SK-N-SH (cell line): Measurements from ENCODE around the gene OSBPL9. TPM values are rescaled to one million over a fixed set of nuclear protein-coding genes. Genes with fewer than 3 reads are reported as not detected.

Experiments used
- CTCF ChIA-PET: fragments of 300-600, 350-600 bp; formaldehyde crosslinking; extraction: SDS; loops from one replicate; lab custom pipeline; 2021; lab: Yijun Ruan, JAX
- POLR2A ChIA-PET: fragments of 350-600 bp; sonication (Branson Sonifier 250); formaldehyde crosslinking; extraction: SDS; loops from one replicate; lab custom pipeline; 2020; ENCODE audit warnings: antibody characterized with exemption, inconsistent platforms; lab: Yijun Ruan, JAX
- DNase-seq: peaks from one replicate; pipeline ENCODE4 v3.0.0; 2012
- H2AFZ ChIP-seq: fragments of 200-600 bp; sonication (generic); 2 replicates; pipeline ENCODE4 v1.8.1; 2016; ENCODE audit warnings: antibody characterized with exemption, mild to moderate bottlenecking, low read depth
- H3F3A ChIP-seq: fragments of 200-600 bp; sonication (generic); replicated peaks from 2 replicates; pipeline ENCODE3; 2016; ENCODE audit warnings: antibody characterized with exemption, mild to moderate bottlenecking; ENCODE audit not compliant: insufficient read depth
- H3K27ac ChIP-seq, 2 experiments: fragments of 200-500 bp in 1 of 2; fragments of 200-600 bp in 1 of 2; sonication (Bioruptor generic) in 1 of 2; sonication (generic), shearing (Covaris generic) in 1 of 2; 2 replicates each; pipeline versions ENCODE4 v1.5.1 to v1.6.1; 2014 to 2016; ENCODE audit warnings: low read depth in 2 of 2, inconsistent platforms in 1 of 2, low read length in 1 of 2, mild to moderate bottlenecking in 1 of 2, mixed read lengths in 1 of 2
- H3K27me3 ChIP-seq: fragments of 200-600 bp; sonication (generic), shearing (Covaris generic); 2 replicates; pipeline ENCODE4 v1.6.1; 2016; ENCODE audit warnings: mixed run types; ENCODE audit not compliant: insufficient read depth
- H3K36me3 ChIP-seq, 2 experiments: fragments of 200-500 bp in 1 of 2; fragments of 200-600 bp in 1 of 2; sonication (Bioruptor generic) in 1 of 2; sonication (generic) in 1 of 2; replicated peaks in 1 of 2; 2 replicates each; pipeline versions ENCODE3 to v1.5.1; 2014 to 2016; ENCODE audit warnings: low read length in 1 of 2, mild to moderate bottlenecking in 1 of 2; ENCODE audit not compliant: insufficient read depth in 2 of 2, control insufficient read depth in 1 of 2
- H3K4me1 ChIP-seq, 2 experiments: fragments of 200-500 bp in 1 of 2; fragments of 200-600 bp in 1 of 2; sonication (Bioruptor generic) in 1 of 2; sonication (generic), shearing (Covaris generic) in 1 of 2; 2 replicates each; pipeline versions ENCODE4 v1.5.1 to v1.6.1; 2014 to 2016; ENCODE audit warnings: low read depth in 1 of 2, low read length in 1 of 2, mixed run types in 1 of 2; ENCODE audit not compliant: insufficient read depth in 2 of 2, control insufficient read depth in 1 of 2
- H3K4me2 ChIP-seq: fragments of 200-600 bp; sonication (generic), shearing (Covaris generic); 2 replicates; pipeline ENCODE4 v1.6.1; 2017; ENCODE audit warnings: mixed run types
- H3K4me3 ChIP-seq, 2 experiments: fragments of 200-500 bp in 1 of 2; fragments of 200-600 bp in 1 of 2; sonication (Bioruptor generic) in 1 of 2; sonication (generic), shearing (Covaris generic) in 1 of 2; 2 replicates each; pipeline versions ENCODE4 v1.5.1 to v1.8.1; 2014 to 2016; ENCODE audit warnings: low read depth in 2 of 2, inconsistent platforms in 1 of 2, low read length in 1 of 2, mild to moderate bottlenecking in 1 of 2, mixed read lengths in 1 of 2, moderate library complexity in 1 of 2
- H3K79me2 ChIP-seq: fragments of 200-600 bp; sonication (generic); 2 replicates; pipeline ENCODE4 v1.8.1; 2017; ENCODE audit warnings: mild to moderate bottlenecking; ENCODE audit not compliant: insufficient read depth
- H3K9ac ChIP-seq: fragments of 200-600 bp; sonication (generic); 2 replicates; pipeline ENCODE4 v1.6.1; 2017; ENCODE audit warnings: mixed run types
- H3K9me2 ChIP-seq: fragments of 200-600 bp; sonication (generic); 2 replicates; pipeline ENCODE4 v1.6.1; 2017; ENCODE audit warnings: mixed run types
- H3K9me3 ChIP-seq: fragments of 200-600 bp; sonication (generic); 2 replicates; pipeline ENCODE4 v1.6.1; 2017; ENCODE audit warnings: mixed run types, mild to moderate bottlenecking, moderate library complexity
- H4K20me1 ChIP-seq: fragments of 200-600 bp; sonication (generic); 2 replicates; pipeline ENCODE4 v1.6.1; 2017; ENCODE audit warnings: mild to moderate bottlenecking, mixed run types; ENCODE audit not compliant: insufficient read depth
- CHD2 ChIP-seq: fragments of 150-350 bp; IDR thresholded peaks from 2 replicates; pipeline ENCODE4 v1.6.1; 2018; ENCODE audit warnings: low read length; ENCODE audit not compliant: partially characterized antibody
- ELF1 ChIP-seq: IDR thresholded peaks from 2 replicates; pipeline ENCODE4 v1.4.0; 2012
- EP300 ChIP-seq, 2 experiments: IDR thresholded peaks; 2 replicates each; pipeline versions ENCODE4 v1.4.0 to v1.6.1; 2012; ENCODE audit warnings: borderline replicate concordance in 1 of 2, low read depth in 1 of 2, low read length in 1 of 2
- FOSL2 ChIP-seq: IDR thresholded peaks from 2 replicates; pipeline ENCODE4 v1.4.0; 2012; ENCODE audit warnings: low read depth, mild to moderate bottlenecking, moderate library complexity, borderline replicate concordance
- FOXJ3 ChIP-seq: sonication (generic); formaldehyde crosslinking; IDR thresholded peaks from 2 replicates; pipeline ENCODE4 v1.5.1; 2020; ENCODE audit warnings: mild to moderate bottlenecking, missing genetic modification reagents
- FOXM1 ChIP-seq: IDR thresholded peaks from 2 replicates; pipeline ENCODE4 v1.4.0; 2012; ENCODE audit warnings: low read depth, mild to moderate bottlenecking
- MXI1 ChIP-seq: IDR thresholded peaks from 2 replicates; pipeline ENCODE4 v1.6.1; 2012; ENCODE audit warnings: mild to moderate bottlenecking, low read depth, low read length, improper control_type of control experiment
- NRF1 ChIP-seq: IDR thresholded peaks from 2 replicates; pipeline ENCODE4 v1.6.1; 2012; ENCODE audit warnings: low read depth, mild to moderate bottlenecking, low read length
- RAD21 ChIP-seq: IDR thresholded peaks from 2 replicates; pipeline ENCODE4 v1.6.1; 2012; ENCODE audit warnings: mild to moderate bottlenecking, low read length
- RFX5 ChIP-seq: IDR thresholded peaks from 2 replicates; pipeline ENCODE4 v1.6.1; 2012; ENCODE audit warnings: mild to moderate bottlenecking, improper control_type of control experiment, low read length
- SMC3 ChIP-seq: IDR thresholded peaks from 2 replicates; pipeline ENCODE4 v1.6.1; 2012; ENCODE audit warnings: low read depth, low read length, improper control_type of control experiment
- WGBS: methylation state at CpG from one replicate; pipeline ENCODE4 v1.1.6; 2017; ENCODE audit warnings: low lambda C conversion rate; 5-methylcytosine and 5-hydroxymethylcytosine counted together
- polyA plus RNA-seq, 3 experiments: library from polyadenylated mRNA; depleted of rRNA; stranded (reverse); fragments of >200 nt; gene quantifications; 2 replicates each; pipeline ENCODE4 v1.2.3, GENCODE V29; 2012
- TF ChIP-seq, protein P1 (sequence below): IDR thresholded peaks from 2 replicates; pipeline ENCODE4 v1.4.0; 2012; ENCODE audit warnings: low read depth
- TF ChIP-seq, protein P2 (sequence below): IDR thresholded peaks from 2 replicates; pipeline ENCODE4 v1.4.0; 2012; ENCODE audit warnings: low read depth, borderline replicate concordance

OSBPL9 gene
- polyA plus RNA-seq, 1 of the 3 experiments (the other 2 are of a cell fraction): 43.9 TPM

DNA sequence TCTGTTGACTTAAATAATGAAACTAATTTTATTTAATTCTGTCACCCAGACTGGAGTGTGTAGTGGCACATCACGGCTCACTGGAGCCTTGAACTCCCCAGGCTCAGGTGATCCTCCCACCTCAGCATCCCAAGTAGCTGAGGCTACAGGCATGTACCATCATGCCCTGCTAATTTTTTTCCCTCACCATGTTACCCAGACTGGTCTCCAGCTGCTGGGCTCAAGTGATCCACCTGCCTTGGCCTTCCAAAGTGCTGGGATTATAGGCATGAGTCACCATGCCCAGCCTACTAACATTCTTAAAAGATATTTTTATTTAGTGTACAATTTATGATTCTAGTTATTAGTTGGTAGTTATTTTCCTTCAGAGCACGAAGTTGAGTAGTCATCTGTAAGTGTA is 212.2 kb downstream of the OSBPL9 start:
- H3K36me3 ChIP-seq: peaks cover 51 to 93% of the 10 kb centered on the region in 2 experiments
- 0 out of 2 replicates have a peak, but pooled peaks cover 4% of the 10 kb centered on the region for H3K9me3 ChIP-seq
- H2AFZ ChIP-seq: no peak overlapping the region
- peaks cover 11% of the 10 kb centered on the region for H3F3A ChIP-seq
- no peaks in the 10 kb centered on the region for H4K20me1 ChIP-seq
- no peaks in the 10 kb centered on the region; a peak in 1 of 4 replicates for H3K4me1 ChIP-seq
- H3K9me2 ChIP-seq: no peaks in the 10 kb centered on the region
- H3K27me3 ChIP-seq: no peaks in the 10 kb centered on the region
- H3K79me2 ChIP-seq: peaks cover 12% of the 10 kb centered on the region
- ChIA-PET POLR2A (no interaction called here), CTCF (no interaction called here)
- DNase-seq: no peak
- no peak overlapping the region for H3K9ac ChIP-seq
- 94% methylated on average over 2 of the region's 2 CpGs for WGBS
- H3K4me2 ChIP-seq: no peak overlapping the region
- H3K27ac ChIP-seq: no peak overlapping the region
- no peak overlapping the region for H3K4me3 ChIP-seq
- TF ChIP-seq MXI1 (no peak), ELF1 (no peak), RFX5 (no peak), FOXM1 (no peak), RAD21 (no peak), NRF1 (no peak), FOSL2 (no peak), EP300 (IDR thresholded peaks at IDR 0.05; ENCODE audit: borderline replicate concordance in 1 of 2, low read depth in 1 of 2, low read length in 1 of 2) (no peak), FOXJ3 (CRISPR knock-in tag) (no peak), SMC3 (no peak), CHD2 (no peak)
- TF ChIP-seq, protein P1, sequence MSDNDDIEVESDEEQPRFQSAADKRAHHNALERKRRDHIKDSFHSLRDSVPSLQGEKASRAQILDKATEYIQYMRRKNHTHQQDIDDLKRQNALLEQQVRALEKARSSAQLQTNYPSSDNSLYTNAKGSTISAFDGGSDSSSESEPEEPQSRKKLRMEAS: no peak
- TF ChIP-seq, protein P2, sequence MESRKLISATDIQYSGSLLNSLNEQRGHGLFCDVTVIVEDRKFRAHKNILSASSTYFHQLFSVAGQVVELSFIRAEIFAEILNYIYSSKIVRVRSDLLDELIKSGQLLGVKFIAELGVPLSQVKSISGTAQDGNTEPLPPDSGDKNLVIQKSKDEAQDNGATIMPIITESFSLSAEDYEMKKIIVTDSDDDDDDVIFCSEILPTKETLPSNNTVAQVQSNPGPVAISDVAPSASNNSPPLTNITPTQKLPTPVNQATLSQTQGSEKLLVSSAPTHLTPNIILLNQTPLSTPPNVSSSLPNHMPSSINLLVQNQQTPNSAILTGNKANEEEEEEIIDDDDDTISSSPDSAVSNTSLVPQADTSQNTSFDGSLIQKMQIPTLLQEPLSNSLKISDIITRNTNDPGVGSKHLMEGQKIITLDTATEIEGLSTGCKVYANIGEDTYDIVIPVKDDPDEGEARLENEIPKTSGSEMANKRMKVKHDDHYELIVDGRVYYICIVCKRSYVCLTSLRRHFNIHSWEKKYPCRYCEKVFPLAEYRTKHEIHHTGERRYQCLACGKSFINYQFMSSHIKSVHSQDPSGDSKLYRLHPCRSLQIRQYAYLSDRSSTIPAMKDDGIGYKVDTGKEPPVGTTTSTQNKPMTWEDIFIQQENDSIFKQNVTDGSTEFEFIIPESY: no peak

DNA sequence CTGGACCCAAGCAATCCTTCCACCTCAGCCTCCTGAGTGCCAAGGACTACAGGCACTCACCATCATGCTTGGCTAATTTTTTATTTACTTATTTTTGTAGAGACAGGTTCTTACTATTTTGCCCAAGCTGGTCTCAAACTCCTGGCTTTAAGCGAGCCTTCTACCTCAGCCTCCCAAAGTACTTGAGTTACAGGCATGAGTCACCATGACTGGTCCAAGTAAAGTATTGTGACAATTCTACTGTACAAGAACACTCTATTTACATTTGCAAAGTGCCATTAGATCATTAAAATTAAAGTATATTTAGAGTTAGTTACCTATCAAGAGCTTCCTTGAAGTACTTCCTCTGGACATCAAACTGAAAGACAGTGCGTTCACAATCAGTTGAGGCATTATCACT is 216.8 kb downstream of the OSBPL9 start:
- Histone ChIP-seq H3K4me2 (no peak overlapping the region), H3K9ac (no peak overlapping the region), H3K9me3 (0 out of 2 replicates have a peak, but pooled peaks cover 4% of the 10 kb centered on the region), H3K4me3 (no peak overlapping the region), H3K27me3 (no peaks in the 10 kb centered on the region), H3F3A (peaks cover 8% of the 10 kb centered on the region), H3K27ac (no peak overlapping the region), H3K4me1 (no peaks in the 10 kb centered on the region; a peak in 1 of 4 replicates), H3K79me2 (peaks cover 22% of the 10 kb centered on the region; the same call in 1 of the 2 replicates), H3K9me2 (no peaks in the 10 kb centered on the region; the same call in 1 of the 2 replicates), H4K20me1 (no peaks in the 10 kb centered on the region), H2AFZ (no peak overlapping the region), H3K36me3 (peaks cover 24 to 78% of the 10 kb centered on the region in 2 experiments)
- DNase-seq: no peak
- no peak for TF ChIP-seq MXI1
- 0 out of 2 replicates have a peak, but pooled peaks have one; percentile 5 for TF ChIP-seq FOSL2
- ChIA-PET CTCF (no interaction called here), POLR2A (no interaction called here)
- 100% methylated on average over 2 of the region's 2 CpGs for WGBS
